CD4-positive, alpha-beta T cell treated with Interleukin-15 for 4 hours (primary cell): Measurements from ENCODE around the gene APIP.

ENCODE experiments used
- DNase-seq: peaks from one replicate; pipeline ENCODE4 v3.0.0-alpha.2; 2020; ENCODE audit warnings: low spot score

The APIP gene

DNA sequence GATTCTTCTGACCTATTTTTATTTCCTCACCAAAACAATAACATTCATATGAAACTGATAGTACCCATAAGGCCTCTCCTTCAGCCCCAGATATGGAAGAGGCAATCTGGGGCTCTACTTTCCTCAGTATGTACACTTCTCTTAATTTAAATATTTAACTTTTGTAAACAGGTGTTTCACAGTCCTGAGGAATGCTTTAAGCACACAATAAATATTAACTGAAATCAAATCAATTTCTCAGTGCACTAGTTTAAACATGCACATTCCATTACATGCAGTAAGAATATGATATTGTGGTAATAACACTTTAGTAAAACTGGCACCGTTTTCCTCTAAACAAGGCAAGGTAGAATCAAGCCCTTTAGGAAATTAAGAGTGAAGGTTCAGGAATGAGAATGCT lies 28.9 kb downstream of the APIP start:
- no peak for DNase-seq

DNA sequence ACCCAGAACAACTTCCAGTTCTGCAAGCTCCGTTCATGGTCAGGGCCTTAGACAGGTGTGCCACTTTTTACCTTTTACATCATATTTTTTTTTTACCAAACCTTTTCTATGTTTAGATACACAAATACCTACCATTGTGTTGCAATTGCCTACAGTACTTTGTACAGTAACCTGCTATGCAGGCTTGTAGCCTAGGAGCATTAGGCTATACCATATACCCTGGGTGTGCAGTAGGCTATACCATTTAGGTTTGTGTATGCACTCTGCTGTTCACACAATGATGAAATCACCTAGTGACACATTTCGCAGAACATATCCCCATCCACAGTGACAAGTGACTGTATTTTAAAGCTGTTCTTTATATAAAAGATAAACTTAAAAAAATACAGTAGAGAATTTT lies 29.6 kb downstream of the APIP start:
- no peak for DNase-seq

DNA sequence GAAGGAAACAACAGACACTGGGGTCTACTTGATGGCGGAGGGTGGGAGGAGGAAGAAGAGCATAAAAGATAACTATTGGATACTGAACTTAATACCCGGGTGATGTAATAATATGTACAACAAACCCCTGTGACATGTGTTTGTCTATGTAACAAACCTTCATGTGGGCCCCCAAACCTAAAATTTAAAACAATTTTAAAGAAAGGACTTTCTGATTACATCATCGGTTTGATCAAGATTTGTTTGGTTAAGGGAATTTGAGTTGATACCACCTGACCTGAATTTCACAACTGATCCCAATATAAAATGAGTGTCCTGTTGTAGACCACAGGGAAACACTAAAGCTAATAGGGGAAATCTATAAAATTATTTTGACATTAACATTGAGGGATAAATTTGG lies 34.3 kb downstream of the APIP start:
- DNase-seq: no peak

DNA sequence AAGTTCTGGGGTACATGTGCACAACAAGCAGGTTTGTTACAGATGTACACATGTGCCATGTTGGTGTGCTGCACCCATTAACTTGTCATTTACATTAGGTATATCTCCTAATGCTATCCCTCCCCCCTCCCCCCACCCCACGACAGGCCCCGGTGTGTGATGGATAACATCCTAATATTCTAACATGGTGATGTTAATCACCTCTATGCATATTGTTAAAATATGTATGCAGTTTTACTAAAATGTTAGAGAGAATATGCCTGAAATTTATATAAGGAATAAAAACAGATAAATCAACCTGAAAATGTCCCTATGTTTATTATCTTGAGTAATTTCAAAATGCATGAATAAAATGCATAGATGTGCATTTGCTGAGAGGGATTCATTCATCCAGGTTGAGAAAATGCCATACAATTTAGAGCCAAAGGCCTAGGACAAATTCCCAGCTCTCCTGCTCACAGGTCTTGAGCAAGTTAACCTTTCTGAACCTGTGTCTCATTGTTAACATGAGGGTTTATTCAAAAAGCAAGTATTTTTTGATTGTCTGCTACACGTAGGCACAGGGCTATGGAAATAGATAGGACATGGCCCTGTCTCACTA lies 38.7 kb downstream of the APIP start:
- DNase-seq: no peak

DNA sequence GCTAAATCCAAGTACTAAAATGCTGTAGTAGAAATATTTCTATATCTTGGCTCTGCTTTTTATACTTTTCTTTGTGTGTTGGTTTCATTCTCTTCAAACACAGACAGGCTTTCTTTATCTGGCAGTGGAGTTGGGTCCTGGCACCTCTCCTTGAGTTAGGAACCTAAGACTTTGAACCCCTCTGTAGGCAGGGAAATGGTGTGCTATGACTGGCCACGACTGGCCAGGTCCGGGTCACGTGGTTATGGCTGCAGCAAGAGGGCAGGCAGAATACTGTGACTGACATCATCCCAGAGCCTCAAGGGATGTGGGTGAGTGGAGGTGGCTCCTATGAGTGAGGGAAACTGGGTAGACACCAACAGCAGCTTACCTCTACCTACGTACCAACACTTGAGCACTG lies 42.0 kb downstream of the APIP start:
- DNase-seq: no peak

- DNase-seq: no peak
Observed at GRCh38 chr11:34870548-34871196, 45.5 kb downstream of the APIP start.

DNA sequence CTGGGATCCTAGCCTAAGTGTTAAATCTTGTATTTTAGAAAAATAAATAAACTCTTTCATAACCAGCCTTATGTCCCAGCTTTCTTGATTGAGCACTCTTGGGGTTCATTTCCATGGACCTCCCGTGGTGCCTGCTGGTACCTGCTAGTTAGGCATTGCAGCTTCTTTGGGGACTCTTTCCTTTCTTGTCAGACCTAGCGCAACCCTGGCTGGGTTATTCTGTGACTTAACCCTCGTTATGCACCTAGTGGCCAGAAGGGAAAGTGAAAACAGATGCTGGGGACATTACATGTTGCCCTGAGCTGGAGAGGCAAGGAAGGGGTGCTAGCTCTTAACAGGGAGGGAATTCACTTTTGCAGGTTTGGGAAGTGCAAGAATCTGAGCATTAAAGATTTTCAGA lies 46.8 kb downstream of the APIP start:
- no peak for DNase-seq

DNA sequence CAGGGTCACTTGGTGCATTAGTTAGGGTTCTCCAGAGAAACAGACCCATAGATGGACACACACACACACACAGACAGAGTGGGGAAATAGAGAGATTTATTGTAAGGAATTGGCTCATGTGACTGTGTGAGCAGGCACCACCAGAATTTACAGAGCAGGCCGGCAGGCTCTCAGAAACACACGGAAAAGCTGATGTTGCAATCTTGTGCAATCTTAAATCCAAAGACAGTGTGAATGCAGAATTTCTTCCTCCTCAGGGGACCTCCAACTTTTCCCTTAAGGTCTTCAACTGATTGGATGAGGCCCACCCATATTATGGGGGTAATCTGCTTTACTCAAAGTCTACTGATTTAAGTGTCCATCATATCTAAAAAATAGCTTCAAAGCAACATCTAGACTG lies 49.8 kb downstream of the APIP start:
- no peak for DNase-seq

DNA sequence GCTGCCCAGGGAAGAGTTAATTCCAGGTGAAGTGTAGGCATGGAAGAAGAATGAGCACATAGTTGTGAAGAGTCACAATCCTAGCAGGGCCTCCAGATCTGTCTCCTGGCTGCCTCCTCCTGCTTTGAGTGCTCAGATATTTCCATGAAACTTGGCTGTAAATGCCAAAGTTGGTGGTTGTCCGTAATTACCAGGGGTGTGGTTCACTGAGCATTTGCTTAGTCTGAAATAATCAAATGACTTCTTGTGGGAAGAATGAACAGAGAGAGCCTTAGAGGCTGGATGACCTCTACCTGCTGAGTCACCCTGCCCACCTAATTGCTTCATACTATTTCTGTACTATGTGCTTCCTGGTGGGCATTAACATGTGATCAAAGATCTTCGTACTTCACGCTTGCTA lies 50.9 kb downstream of the APIP start:
- DNase-seq: no peak

DNA sequence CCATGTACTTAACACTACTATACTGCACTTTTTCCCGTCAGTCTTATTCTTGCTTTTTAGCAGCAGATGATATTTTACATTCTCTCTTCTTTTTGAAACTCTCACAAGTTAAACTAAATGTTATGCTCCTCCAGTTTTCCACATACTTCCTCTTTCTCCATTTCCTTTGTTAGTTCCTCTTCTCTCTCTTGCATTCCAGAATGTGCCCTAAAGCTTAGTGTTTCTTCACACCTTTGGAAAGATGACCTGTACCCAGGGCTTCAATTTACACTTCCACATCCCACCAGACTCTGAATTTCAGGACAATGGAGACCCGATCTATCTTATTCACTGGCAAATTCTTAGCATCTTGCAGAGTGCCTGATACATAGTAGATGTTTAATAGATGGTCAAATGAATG lies 51.8 kb downstream of the APIP start:
- no peak for DNase-seq

DNA sequence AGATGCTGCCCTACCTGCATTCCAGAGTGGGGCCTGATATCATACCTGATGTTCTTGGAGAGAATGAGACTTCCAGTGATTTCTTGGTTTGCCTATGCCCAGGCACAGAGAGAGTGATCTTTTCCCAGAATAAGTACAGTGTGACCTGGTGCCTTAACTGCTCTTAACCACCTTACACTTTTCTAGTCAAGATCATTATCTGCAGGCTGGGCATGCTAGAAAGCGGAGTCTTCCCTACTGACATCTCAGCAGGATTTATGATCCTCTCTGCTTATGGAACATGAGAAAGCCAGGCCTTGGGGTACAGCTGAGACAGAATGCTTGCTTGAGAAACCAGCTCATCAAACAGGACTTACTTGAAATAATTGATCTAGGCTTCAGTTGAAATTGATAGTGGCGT lies 53.1 kb downstream of the APIP start:
- DNase-seq: no peak

- no peak for DNase-seq
Observed at GRCh38 chr11:34860518-34860917, 55.7 kb downstream of the APIP start.

- DNase-seq: no peak
Observed at GRCh38 chr11:34860034-34860433, 56.1 kb downstream of the APIP start.

GRCh38 chr11:34859496-34859895 lies 56.7 kb downstream of the APIP start:
- DNase-seq: no peak

DNA sequence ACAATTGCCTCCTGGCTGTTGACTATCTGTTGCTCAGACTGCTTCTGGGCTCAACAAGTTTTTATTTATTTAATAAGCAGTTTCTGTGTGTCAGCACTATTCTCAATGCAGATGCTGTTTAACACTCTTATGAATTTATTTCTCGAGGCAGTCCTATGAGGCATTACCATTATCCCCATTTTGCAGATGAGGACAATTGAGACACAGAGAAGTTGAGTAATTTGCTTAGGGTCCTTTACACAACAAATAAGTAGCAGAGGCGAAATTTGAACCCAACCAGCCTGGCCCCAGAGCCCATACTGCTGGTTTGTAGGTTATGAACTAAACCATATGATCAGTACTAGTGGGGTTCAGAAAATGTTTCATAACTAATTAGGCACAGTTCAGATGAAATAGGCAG lies 58.7 kb downstream of the APIP start:
- DNase-seq: no peak

GRCh38 chr11:34856251-34856650 lies 59.9 kb downstream of the APIP start:
- DNase-seq: no peak

DNA sequence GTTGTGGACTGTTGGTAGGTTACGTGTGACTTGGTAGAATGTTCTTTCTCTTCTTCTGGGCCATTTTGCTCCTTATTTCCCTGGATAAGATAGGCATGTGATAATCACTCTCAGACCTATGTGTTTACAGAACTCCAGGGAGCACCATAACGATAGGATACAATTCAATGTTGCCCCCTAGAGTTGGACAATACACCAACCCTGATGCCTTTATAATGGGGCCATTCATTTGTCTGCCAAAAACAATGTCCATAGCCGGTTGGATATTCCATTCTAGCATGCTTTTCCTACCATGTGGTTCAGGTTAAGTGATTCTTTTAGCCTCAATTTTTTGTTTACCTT lies 60.5 kb downstream of the APIP start:
- no peak for DNase-seq

GRCh38 chr11:34855021-34855753 lies 61.0 kb downstream of the APIP start:
- DNase-seq: no peak

DNA sequence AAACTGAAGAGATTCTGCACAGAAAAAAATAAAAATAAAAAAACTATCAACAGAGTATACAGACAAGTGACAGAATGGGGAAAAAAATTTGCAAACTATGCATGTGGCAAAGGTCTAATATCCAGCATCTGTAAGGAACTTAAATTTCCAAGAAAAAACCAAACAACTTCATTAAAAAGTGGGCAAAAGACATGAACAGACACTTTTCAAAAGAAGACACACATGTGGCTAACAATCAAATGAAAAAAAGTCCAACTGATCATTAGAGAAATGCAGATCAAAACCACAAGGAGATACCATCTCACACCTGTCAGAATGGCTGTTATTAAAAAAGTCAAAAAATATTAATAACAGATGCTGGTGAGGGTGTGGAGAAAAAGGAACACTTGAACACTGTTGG lies 64.3 kb downstream of the APIP start:
- no peak for DNase-seq

- DNase-seq: no peak
Observed at GRCh38 chr11:34850334-34850733, 65.8 kb downstream of the APIP start.

DNA sequence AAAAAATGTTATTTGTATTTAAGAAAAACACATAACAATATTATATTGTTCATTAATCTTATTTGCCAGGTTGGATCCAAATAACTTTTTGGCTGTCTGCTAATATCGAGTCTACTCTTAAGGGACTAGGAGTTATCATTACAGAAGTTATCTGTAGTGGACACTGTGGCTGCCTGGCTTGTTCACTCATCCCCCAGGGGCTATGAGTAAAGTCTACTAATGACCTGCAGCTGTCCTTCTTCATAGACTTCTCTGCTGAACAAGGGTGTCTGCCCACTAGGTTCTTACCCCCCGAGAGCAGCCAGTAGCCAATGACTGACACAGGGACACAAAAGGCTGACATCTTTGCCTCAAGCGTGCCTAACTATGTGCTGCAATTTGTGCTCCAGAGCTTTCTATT lies 69.7 kb downstream of the APIP start:
- DNase-seq: no peak

GRCh38 chr11:34844463-34845112 lies 71.6 kb downstream of the APIP start:
- DNase-seq: no peak

DNA sequence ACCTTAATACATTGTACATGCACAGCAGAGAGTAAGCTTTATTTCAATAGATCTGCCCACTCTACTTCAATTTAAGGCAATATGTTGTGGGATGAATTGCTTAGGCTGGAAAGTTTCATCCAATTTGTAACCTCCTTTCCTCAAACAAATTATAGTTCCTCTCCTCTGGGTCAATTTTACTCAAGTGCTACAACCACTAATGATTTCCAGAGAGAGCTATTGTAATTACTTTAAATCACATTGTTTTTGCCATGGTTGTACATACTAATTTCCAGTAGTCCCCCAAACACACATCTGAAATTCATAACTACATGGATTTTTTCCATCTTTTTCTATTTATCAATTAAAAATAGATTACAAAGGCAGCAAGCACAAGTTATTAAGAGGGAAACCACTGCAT lies 72.9 kb downstream of the APIP start:
- no peak for DNase-seq
